ENCODE data around the gene GP5.

The GP5 gene

DNA sequence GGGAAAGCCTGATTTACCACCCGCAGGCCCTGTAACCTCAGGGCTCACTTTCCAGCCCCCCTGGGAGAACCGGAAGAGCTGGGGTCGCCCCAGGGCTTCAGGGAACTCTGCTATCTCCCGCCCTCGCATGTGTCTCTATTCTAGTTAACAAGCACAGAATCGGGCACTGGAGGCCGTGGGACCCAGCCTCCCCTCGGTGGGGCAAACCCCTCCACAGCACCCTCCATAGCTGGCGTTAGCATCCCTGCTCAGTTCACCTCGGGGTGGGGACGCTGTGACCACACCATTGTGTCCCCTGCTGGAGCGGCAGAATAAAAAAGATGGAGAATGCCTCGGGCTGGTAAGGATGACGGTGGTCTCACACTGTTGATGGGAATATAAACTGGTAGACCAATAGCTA lies 26.0 kb downstream of the GP5 start:
- TF ChIP-seq CTCF (IDR thresholded peaks at IDR 0.05; ENCODE audit: low read depth, low read length): no peak
- no peak for DNase-seq (ENCODE audit: extremely low read depth, low read depth)

DNA sequence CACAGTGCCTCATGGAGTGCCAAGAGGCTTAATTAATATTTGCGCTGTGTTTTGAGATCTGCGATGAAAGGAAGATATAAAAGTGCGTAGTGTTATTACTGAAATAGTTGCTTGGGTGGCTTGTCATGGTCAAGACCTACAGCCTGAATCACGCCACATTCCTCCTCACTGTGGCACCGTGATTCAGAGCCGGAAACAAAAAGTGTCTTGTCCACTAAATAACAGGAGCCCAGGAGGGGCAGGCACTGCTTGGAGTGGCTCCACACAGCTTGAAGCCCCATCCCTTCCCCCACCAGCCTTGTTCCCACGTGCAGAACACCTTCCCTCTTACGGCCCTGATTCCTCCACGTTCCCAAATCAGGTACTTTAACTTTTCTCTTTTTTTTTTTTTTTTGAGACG lies 28.3 kb downstream of the GP5 start:
- DNase-seq (ENCODE audit: extremely low read depth, low read depth): no peak
- no peak for TF ChIP-seq CTCF (IDR thresholded peaks at IDR 0.05; ENCODE audit: low read depth, low read length)

DNA sequence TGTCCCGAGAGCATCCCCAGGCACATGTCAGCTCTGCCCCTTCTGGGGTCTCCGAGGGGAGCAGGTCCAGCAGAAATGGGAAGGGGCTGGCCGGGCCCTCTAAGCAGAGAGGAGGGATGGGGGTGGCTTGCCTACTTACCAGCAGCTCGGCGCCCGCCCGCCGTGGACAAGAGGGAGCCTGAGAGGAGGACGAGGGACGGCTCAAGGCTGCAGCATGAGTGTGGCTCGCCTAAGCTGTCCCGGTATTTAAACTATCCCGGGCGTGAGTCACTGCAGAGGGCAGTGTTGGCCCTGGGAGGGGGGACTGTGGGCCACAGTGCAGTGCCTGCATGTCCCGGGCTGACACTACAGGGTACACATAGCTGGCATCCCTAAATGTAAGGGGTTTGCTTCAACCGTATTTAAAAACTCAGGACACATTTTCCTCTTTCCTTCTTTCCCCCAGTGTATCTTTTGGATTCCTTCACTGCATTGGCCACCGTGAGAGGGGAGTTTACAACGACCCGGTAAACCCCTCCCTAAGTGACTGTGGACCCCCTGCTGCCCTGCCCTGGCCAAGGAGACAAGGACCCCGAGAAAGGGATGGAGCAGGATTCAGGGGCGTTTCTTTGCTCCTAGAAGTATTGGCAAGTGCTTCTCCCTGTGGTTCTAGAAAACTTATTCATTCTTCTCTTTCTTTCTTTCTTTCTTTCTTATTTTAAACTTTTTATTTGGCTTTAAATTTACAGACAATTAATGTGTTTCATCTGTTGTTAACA lies 29.4 kb downstream of the GP5 start, which contains the start of gene LRRC15:
Gene LRRC15, minus strand, starts transcription at position 222 of the 758 bp plus-strand sequence. CDS start 8,700 bp downstream, outside the sequence.
- peak; percentile 18; the same call in 1 of the 2 replicates for TF ChIP-seq CTCF (IDR thresholded peaks at IDR 0.05; ENCODE audit: low read depth, low read length)
- no peak for DNase-seq (ENCODE audit: extremely low read depth, low read depth)

DNA sequence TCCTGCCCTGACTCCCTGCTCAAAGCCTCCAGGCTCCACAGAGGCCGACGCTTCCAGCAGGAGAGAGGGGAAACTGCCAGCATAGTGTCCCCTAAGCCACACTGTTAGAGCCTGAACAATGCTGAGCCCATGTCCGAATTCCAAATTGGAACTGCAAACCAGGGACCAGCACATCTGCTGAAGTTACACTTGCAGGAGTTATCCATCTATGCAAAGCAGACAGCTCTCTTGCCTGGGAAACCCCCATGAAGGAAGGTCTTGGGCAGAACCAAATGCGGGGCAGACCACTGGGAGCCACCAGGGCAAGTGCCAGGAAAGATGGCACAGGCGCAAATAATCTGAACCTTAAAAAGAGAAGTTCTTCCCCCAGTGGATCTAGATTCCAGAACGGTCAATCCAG lies 30.1 kb downstream of the GP5 start:
- TF ChIP-seq CTCF (IDR thresholded peaks at IDR 0.05; ENCODE audit: low read depth, low read length): no peak
- DNase-seq (ENCODE audit: extremely low read depth, low read depth): no peak

GRCh38 chr3:194367992-194368841 lies 30.8 kb downstream of the GP5 start:
- DNase-seq (ENCODE audit: extremely low read depth, low read depth): peak; percentile 63
- TF ChIP-seq CTCF (IDR thresholded peaks at IDR 0.05; ENCODE audit: low read depth, low read length): no peak

- no peak for TF ChIP-seq CTCF (IDR thresholded peaks at IDR 0.05; ENCODE audit: low read depth, low read length)
- DNase-seq (ENCODE audit: extremely low read depth, low read depth): no peak
Observed at GRCh38 chr3:194365978-194366490, 33.0 kb downstream of the GP5 start.

- no peak for DNase-seq (ENCODE audit: extremely low read depth, low read depth)
- TF ChIP-seq CTCF (IDR thresholded peaks at IDR 0.05; ENCODE audit: low read depth, low read length): no peak
Observed at GRCh38 chr3:194365526-194365925, 33.5 kb downstream of the GP5 start.
